ENCODE measurements around the gene ASB4.

DNA sequence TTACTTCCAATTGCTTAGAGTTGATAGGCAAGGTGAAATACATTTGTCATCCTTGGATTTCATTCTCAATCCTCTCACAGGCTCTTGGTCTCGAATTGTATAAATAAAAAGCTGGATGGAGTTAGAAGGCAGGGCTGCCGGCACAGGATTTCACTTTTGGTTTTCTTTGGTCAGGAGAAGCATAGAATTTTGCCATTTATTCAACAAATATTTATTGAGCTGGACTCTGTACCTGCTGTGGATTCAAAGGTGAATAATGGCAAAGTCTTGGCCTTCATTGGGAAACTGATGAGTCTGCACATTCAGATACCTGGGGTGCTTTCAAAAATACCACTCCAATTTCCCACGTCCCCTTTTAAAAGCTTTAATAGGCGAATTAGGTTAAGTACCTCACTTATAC, 60.9 kb downstream of the ASB4 start:
- no peak for TF ChIP-seq EP300 (IDR thresholded peaks at IDR 0.05)
- TF ChIP-seq, protein P1, sequence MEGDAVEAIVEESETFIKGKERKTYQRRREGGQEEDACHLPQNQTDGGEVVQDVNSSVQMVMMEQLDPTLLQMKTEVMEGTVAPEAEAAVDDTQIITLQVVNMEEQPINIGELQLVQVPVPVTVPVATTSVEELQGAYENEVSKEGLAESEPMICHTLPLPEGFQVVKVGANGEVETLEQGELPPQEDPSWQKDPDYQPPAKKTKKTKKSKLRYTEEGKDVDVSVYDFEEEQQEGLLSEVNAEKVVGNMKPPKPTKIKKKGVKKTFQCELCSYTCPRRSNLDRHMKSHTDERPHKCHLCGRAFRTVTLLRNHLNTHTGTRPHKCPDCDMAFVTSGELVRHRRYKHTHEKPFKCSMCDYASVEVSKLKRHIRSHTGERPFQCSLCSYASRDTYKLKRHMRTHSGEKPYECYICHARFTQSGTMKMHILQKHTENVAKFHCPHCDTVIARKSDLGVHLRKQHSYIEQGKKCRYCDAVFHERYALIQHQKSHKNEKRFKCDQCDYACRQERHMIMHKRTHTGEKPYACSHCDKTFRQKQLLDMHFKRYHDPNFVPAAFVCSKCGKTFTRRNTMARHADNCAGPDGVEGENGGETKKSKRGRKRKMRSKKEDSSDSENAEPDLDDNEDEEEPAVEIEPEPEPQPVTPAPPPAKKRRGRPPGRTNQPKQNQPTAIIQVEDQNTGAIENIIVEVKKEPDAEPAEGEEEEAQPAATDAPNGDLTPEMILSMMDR (IDR thresholded peaks at IDR 0.05) = peak in 1 of 5 experiments; percentile 15

Measured in tibial nerve (tissue), 4 donors.